Endodermal cell (in vitro differentiated cells): ENCODE measurements around the gene UGT2B10. TPM values are rescaled to one million over a fixed set of nuclear protein-coding genes. Genes with fewer than 3 reads are reported as not detected.

Source experiments
- DNase-seq: peaks from one replicate; pipeline ENCODE4 v3.0.0-alpha.2; 2017
- H3K27ac ChIP-seq: 2 replicates; pipeline ENCODE4 v1.5.1; 2013; ENCODE audit warnings: mild to moderate bottlenecking, low read depth, low read length, moderate library complexity
- H3K27me3 ChIP-seq: 2 replicates; pipeline ENCODE4 v1.6.1; 2013; ENCODE audit warnings: mild to moderate bottlenecking, low read length, moderate library complexity; ENCODE audit not compliant: insufficient read depth, control insufficient read depth, poor library complexity, severe bottlenecking
- H3K36me3 ChIP-seq: 2 replicates; pipeline ENCODE4 v1.7.0; 2013; ENCODE audit warnings: mild to moderate bottlenecking, low read length, moderate library complexity; ENCODE audit not compliant: control insufficient read depth, insufficient read depth
- H3K4me1 ChIP-seq: one replicate; pipeline ENCODE4 v1.7.0; 2013; ENCODE audit warnings: low read length; ENCODE audit not compliant: control insufficient read depth, insufficient read depth
- H3K4me3 ChIP-seq: 2 replicates; pipeline ENCODE4 v1.5.1; 2013; ENCODE audit warnings: mild to moderate bottlenecking, low read length, moderate library complexity
- H3K9ac ChIP-seq: 2 replicates; pipeline ENCODE4 v1.6.1; 2013; ENCODE audit warnings: mild to moderate bottlenecking, low read length, moderate library complexity; ENCODE audit not compliant: poor library complexity, severe bottlenecking; ENCODE audit errors: extremely low read depth
- H3K9me3 ChIP-seq: 2 replicates; pipeline ENCODE4 v1.6.1; 2013; ENCODE audit warnings: mild to moderate bottlenecking, low read length, moderate library complexity; ENCODE audit not compliant: control insufficient read depth
- H3K27ac Mint-ChIP-seq: 2 replicates; pipeline ENCODE4 v1.8.0; 2020; ENCODE audit warnings: mixed read lengths
- H3K27me3 Mint-ChIP-seq: 2 replicates; pipeline ENCODE4 v1.8.0; 2021; ENCODE audit warnings: mild to moderate bottlenecking, mixed read lengths; ENCODE audit not compliant: insufficient read depth
- H3K36me3 Mint-ChIP-seq: 2 replicates; pipeline ENCODE4 v1.8.0; 2020; ENCODE audit warnings: low read depth, mixed read lengths
- H3K4me1 Mint-ChIP-seq: 2 replicates; pipeline ENCODE4 v1.8.0; 2020; ENCODE audit warnings: mixed read lengths
- H3K4me3 Mint-ChIP-seq: 2 replicates; pipeline ENCODE4 v1.8.0; 2020; ENCODE audit warnings: mild to moderate bottlenecking, moderate library complexity, mixed read lengths
- H3K9me3 Mint-ChIP-seq: 2 replicates; pipeline ENCODE4 v1.8.0; 2020; ENCODE audit warnings: mild to moderate bottlenecking, mixed read lengths
- CTCF ChIP-seq: fragments of 200-600 bp; sonication (generic); conservative IDR thresholded peaks from 2 replicates; pipeline ENCODE4 v1.5.0; 2021; ENCODE audit warnings: antibody characterized with exemption, mild to moderate bottlenecking
- WGBS, 2 experiments: methylation state at CpG; one replicate each; pipeline versions ENCODE4 v1.1.5 to v1.1.7; 2013; ENCODE audit warnings: missing lambda C conversion rate in 2 of 2, mixed read lengths in 1 of 2; ENCODE audit not compliant: insufficient coverage in 1 of 2, insufficient read length in 1 of 2; 5-methylcytosine and 5-hydroxymethylcytosine counted together
- total RNA-seq, 2 donors: library from RNA; stranded (reverse); fragmentation: NEBNext Ultra II Directional in 1 of 2; extraction: Animal tissue kit (Norgen Biotek cat#: 25700) in 1 of 2; gene quantifications; 2 replicates in 1 of 2; 3 replicates in 1 of 2; pipeline ENCODE4 v1.2.1, GENCODE V29; 2021

The UGT2B10 gene
- total RNA-seq, 2 donors from 2014 or later = not detected

- no peak overlapping the region for H3K4me3 Mint-ChIP-seq
- 81% methylated on average over 2 of the region's 2 CpGs; no CpG with 5 or more reads in 1 of the 2 experiments for WGBS, 2 experiments
Measured at GRCh38 chr4:68855771-68856170, 40.0 kb downstream of the UGT2B10 start.

GRCh38 chr4:68858039-68858438 is 42.2 kb downstream of the UGT2B10 start:
- Histone ChIP-seq H3K27ac (no peak overlapping the region), H3K4me3 (no peak overlapping the region), H3K9ac (no peak overlapping the region), H3K36me3 (no peaks in the 10 kb centered on the region), H3K27me3 (no peaks in the 10 kb centered on the region), H3K4me1 (no peaks in the 10 kb centered on the region), H3K9me3 (peaks cover 46% of the 10 kb centered on the region)
- Mint-ChIP-seq H3K9me3 (peaks cover 26% of the 10 kb centered on the region), H3K36me3 (peaks cover 3% of the 10 kb centered on the region), H3K4me1 (peaks cover 2% of the 10 kb centered on the region), H3K4me3 (no peak overlapping the region), H3K27me3 (no peaks in the 10 kb centered on the region), H3K27ac (no peak overlapping the region)
- DNase-seq = no peak
- TF ChIP-seq CTCF = no peak

More at GRCh38 chr4:68855771-68856170, 40.0 kb downstream of the UGT2B10 start:
- DNase-seq = no peak
- Mint-ChIP-seq H3K27me3 (no peaks in the 10 kb centered on the region), H3K36me3 (peaks cover 3% of the 10 kb centered on the region), H3K27ac (no peak overlapping the region), H3K9me3 (peaks cover 26% of the 10 kb centered on the region), H3K4me1 (no peaks in the 10 kb centered on the region)
- Histone ChIP-seq H3K36me3 (no peaks in the 10 kb centered on the region), H3K4me3 (peak overlapping the region; percentile 57), H3K27ac (no peak overlapping the region), H3K4me1 (no peaks in the 10 kb centered on the region), H3K9ac (no peak overlapping the region), H3K27me3 (no peaks in the 10 kb centered on the region), H3K9me3 (peaks cover 46% of the 10 kb centered on the region)
- TF ChIP-seq CTCF = no peak

DNA sequence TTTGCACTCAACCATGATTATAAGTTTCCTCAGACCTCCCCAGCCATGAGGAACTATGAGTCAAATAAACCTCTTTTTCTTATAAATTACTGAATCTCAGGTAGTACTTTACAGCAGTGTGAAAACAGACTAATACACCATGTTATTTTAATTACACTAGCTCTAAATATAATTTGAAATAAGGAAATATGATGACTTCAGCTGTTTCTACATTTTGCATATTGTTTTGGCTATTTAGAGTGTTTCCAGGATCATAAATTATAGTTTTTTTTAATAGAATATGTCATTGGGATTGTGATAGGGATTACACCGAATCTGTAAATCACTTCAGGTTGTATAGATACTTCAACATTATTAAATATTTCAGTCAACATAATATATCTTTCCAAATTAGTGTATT is 43.9 kb downstream of the UGT2B10 start:
- H3K4me1 Mint-ChIP-seq = peaks cover 2% of the 10 kb centered on the region
- H3K4me3 Mint-ChIP-seq = no peak overlapping the region
- no CpG with 5 or more reads among the region's 1 CpG for WGBS, 2 experiments

More for the DNA sequence above, 43.9 kb downstream of the UGT2B10 start:
- TF ChIP-seq CTCF = no peak
- no peak overlapping the region for H3K27ac Mint-ChIP-seq
- no peaks in the 10 kb centered on the region for H3K36me3 ChIP-seq
- no peak overlapping the region for H3K27ac ChIP-seq
- H3K9me3 Mint-ChIP-seq = peaks cover 26% of the 10 kb centered on the region
- no peak overlapping the region for H3K9ac ChIP-seq
- no peaks in the 10 kb centered on the region for H3K4me1 ChIP-seq
- H3K9me3 ChIP-seq = peaks cover 46% of the 10 kb centered on the region
- H3K27me3 ChIP-seq = no peaks in the 10 kb centered on the region
- no peak for DNase-seq
- H3K36me3 Mint-ChIP-seq = peaks cover 3% of the 10 kb centered on the region
- H3K27me3 Mint-ChIP-seq = no peaks in the 10 kb centered on the region
- no peak overlapping the region for H3K4me3 ChIP-seq
